DMS 273 (cell line): ENCODE data around the gene CELF5.

ENCODE experiments used
- DNase-seq: peaks from one replicate; lab custom pipeline; 2025; ENCODE audit not compliant: unreplicated experiment; lab: John Stamatoyannopoulos, UW

The CELF5 gene

GRCh38 chr19:3236272-3236671, 11.8 kb downstream of the CELF5 start:
- DNase-seq, result no peak

GRCh38 chr19:3238066-3238561, 13.7 kb downstream of the CELF5 start:
- no peak for DNase-seq

GRCh38 chr19:3239367-3239766, 14.9 kb downstream of the CELF5 start:
- no peak for DNase-seq

GRCh38 chr19:3243819-3244700, 19.6 kb downstream of the CELF5 start:
- peak; percentile 71 for DNase-seq

GRCh38 chr19:3245050-3245449, 20.6 kb downstream of the CELF5 start:
- DNase-seq, result no peak

GRCh38 chr19:3248728-3249326, 24.4 kb downstream of the CELF5 start:
- DNase-seq, result no peak

- peak; percentile 58 for DNase-seq
Measured at GRCh38 chr19:3249408-3249807, 24.9 kb downstream of the CELF5 start.

GRCh38 chr19:3250675-3251074, 26.2 kb downstream of the CELF5 start:
- DNase-seq, result peak; percentile 73

GRCh38 chr19:3251229-3251628, 26.8 kb downstream of the CELF5 start:
- no peak for DNase-seq

GRCh38 chr19:3252650-3253049, 28.2 kb downstream of the CELF5 start:
- no peak for DNase-seq

- DNase-seq, result peak; percentile 62
Measured at GRCh38 chr19:3253270-3253669, 28.8 kb downstream of the CELF5 start.

GRCh38 chr19:3254520-3254919, 30.1 kb downstream of the CELF5 start:
- DNase-seq, result no peak

GRCh38 chr19:3257071-3257470, 32.6 kb downstream of the CELF5 start:
- no peak for DNase-seq

- no peak for DNase-seq
Measured at GRCh38 chr19:3262362-3262761, 37.9 kb downstream of the CELF5 start.

GRCh38 chr19:3263866-3264265, 39.4 kb downstream of the CELF5 start:
- no peak for DNase-seq

- no peak for DNase-seq
Measured at GRCh38 chr19:3265432-3265831, 41.0 kb downstream of the CELF5 start.

GRCh38 chr19:3266092-3266693, 41.7 kb downstream of the CELF5 start:
- no peak for DNase-seq

GRCh38 chr19:3266792-3267514, 42.5 kb downstream of the CELF5 start:
- peak; percentile 46 for DNase-seq

GRCh38 chr19:3268326-3268725, 43.9 kb downstream of the CELF5 start:
- no peak for DNase-seq

- no peak for DNase-seq
Measured at GRCh38 chr19:3268763-3269162, 44.3 kb downstream of the CELF5 start.
